ENCODE results near the gene NCAN.
A peak's percentile ranks its signal among the peaks of the same experiment; 100 is the strongest.

Gene NCAN

GRCh38 chr19:19224852-19225494, 13.2 kb downstream of the NCAN start:
- no peak overlapping the region for H3K4me3 ChIP-seq (replicated peaks; ENCODE audit: low read depth, low read length)

GRCh38 chr19:19226204-19226603, 14.4 kb downstream of the NCAN start:
- H3K4me3 ChIP-seq (replicated peaks; ENCODE audit: low read depth, low read length), result no peak overlapping the region
- DNase-seq (ENCODE audit: low read depth), result no peak
- TF ChIP-seq CTCF (IDR thresholded peaks at IDR 0.05; ENCODE audit: low read length, missing control alignments), result no peak

More at GRCh38 chr19:19224852-19225494, 13.2 kb downstream of the NCAN start:
- TF ChIP-seq CTCF (IDR thresholded peaks at IDR 0.05; ENCODE audit: low read length, missing control alignments), result peak; percentile 49
- peak; percentile 61 for DNase-seq (ENCODE audit: low read depth)

- DNase-seq (ENCODE audit: low read depth), result no peak
- no peak for TF ChIP-seq CTCF (IDR thresholded peaks at IDR 0.05; ENCODE audit: low read length, missing control alignments)
- no peak overlapping the region for H3K4me3 ChIP-seq (replicated peaks; ENCODE audit: low read depth, low read length)
Measured at GRCh38 chr19:19226663-19227062, 14.9 kb downstream of the NCAN start.

GRCh38 chr19:19227217-19227616, 15.5 kb downstream of the NCAN start:
- no peak for TF ChIP-seq CTCF (IDR thresholded peaks at IDR 0.05; ENCODE audit: low read length, missing control alignments)
- H3K4me3 ChIP-seq (replicated peaks; ENCODE audit: low read depth, low read length), result no peak overlapping the region
- no peak for DNase-seq (ENCODE audit: low read depth)

GRCh38 chr19:19229701-19230100, 17.9 kb downstream of the NCAN start:
- no peak for DNase-seq (ENCODE audit: low read depth)
- no peak for TF ChIP-seq CTCF (IDR thresholded peaks at IDR 0.05; ENCODE audit: low read length, missing control alignments)
- no peak overlapping the region for H3K4me3 ChIP-seq (replicated peaks; ENCODE audit: low read depth, low read length)

- no peak for TF ChIP-seq CTCF (IDR thresholded peaks at IDR 0.05; ENCODE audit: low read length, missing control alignments)
- no peak for DNase-seq (ENCODE audit: low read depth)
- no peak overlapping the region for H3K4me3 ChIP-seq (replicated peaks; ENCODE audit: low read depth, low read length)
Measured at GRCh38 chr19:19230999-19231398, 19.2 kb downstream of the NCAN start.

- no peak overlapping the region for H3K4me3 ChIP-seq (replicated peaks; ENCODE audit: low read depth, low read length)
- no peak for DNase-seq (ENCODE audit: low read depth)
- TF ChIP-seq CTCF (IDR thresholded peaks at IDR 0.05; ENCODE audit: low read length, missing control alignments), result no peak
Measured at GRCh38 chr19:19232261-19232721, 20.5 kb downstream of the NCAN start.

Data from fibroblast of pulmonary artery (primary cell).